NCI-H526 (cell line): ENCODE data around the gene SLFN12L.
A peak's percentile ranks its signal among the peaks of the same experiment; 100 is the strongest.
"Not testable (repeated sequence)": the region's sequence is repeated elsewhere in the genome, so short reads cannot be mapped to it uniquely, and the experiment has no call there.

Experiments used
- DNase-seq, 2 experiments: peaks; one replicate each; lab custom pipeline; 2025; lab: John Stamatoyannopoulos, UW

The SLFN12L gene

DNA sequence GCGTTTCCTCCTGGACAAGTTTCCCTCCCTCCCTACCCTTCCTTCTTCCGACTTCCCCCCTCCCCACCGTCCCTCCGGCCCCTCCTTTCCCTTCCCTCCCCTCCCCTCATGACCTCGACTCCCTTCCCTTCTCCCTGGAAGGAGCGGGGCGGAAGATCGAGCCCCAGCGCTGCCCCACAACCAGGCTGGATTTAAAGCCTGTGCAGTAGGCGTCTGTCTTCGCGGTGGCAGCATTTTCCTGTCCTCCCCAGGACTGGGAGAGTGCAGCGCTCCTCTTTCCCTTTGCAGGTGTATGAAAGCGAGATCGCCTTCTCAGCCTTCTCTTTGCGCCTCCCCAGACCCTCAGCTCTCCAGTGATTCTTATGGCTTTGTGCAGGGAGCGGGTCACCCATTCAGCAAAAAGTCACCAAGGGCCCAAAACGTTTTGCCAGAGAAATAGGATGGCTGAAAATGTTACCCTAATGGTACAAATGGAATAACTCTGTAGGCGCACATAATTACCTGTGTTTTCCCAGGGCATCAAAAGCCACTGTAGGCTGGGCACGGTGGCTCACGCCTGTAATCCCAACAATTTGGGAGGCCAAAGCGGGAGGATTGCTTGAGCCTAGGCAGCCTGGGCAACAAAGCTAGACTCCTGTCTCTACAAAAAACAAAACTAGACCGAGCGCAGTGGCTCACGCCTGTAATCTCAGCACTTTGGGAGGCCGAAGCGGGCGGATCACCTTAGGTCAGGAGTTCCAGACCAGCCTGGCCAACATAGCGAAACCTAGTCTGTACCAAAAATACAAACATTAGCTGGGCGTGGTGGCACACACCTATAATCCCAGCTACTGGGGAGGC is 40.8 kb downstream of the SLFN12L start:
- DNase-seq = no peak

- DNase-seq = no peak
Observed at GRCh38 chr17:35493040-35493439, 44.4 kb downstream of the SLFN12L start.

GRCh38 chr17:35491417-35491816 is 46.1 kb downstream of the SLFN12L start:
- no peak for DNase-seq

DNA sequence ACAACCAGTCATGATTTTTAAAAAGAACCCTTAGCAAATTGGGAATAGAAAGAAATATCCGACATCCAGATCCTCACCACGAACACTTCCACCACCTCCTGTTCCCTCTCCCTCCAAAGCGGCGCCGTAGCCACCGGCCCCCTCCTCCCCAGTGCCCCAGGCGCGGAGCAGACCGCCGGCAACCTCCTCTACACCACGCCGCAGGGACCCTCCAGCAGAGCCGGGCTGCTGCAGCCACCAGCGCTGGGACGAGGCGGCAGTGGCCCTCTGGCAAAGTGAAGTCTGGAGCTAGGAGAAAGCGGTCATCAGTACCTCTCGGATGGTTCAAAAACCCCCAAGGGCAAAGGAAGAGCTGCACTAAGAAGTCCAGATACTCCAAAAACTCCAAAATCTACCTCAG is 47.5 kb downstream of the SLFN12L start:
- no peak for DNase-seq

DNA sequence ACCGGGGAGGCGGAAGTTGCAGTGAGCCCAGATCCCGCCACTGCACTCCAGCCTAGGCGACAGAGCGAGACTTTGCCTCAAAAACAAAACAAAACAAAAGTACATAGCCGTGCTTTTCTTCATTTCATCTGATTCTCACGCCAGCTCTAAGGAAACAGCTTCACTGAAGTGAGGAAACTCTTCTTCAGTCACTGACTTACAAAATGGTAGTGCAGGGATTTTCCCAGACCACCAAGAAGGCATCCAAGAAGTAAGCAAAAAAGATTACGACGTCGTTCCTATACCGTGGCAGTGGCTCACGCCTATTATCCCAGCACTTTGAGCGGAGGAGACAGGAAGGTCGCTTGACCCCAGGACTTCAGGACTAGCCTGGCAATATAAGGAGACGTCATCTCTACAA is 48.5 kb downstream of the SLFN12L start:
- no peak for DNase-seq

- DNase-seq = no peak
Observed at GRCh38 chr17:35486920-35487732, 50.4 kb downstream of the SLFN12L start.

DNA sequence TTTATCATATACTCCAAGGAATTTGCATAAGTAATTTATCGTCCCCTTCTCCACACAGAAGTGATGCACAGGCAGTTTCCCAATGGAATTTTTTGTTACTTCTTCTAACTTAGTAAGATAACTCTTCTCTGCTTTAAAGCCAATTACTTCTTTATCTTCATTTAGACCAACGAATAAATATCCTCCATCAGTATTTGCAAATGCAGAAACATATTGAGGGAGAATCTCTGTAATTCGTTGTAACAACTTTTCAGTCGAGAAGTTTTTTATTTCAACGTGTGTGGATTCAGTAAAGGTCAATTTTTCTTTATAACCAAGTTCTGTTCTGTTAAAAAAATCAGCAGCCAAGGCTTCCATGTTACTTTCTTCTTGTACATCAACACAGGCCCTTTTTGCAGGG is 58.2 kb downstream of the SLFN12L start:
- no peak for DNase-seq

- DNase-seq = no peak
Observed at GRCh38 chr17:35477248-35477647, 60.2 kb downstream of the SLFN12L start.

- no peak for DNase-seq
Observed at GRCh38 chr17:35476283-35476820, 61.1 kb downstream of the SLFN12L start.

GRCh38 chr17:35468475-35468874 is 69.0 kb downstream of the SLFN12L start:
- no peak for DNase-seq

GRCh38 chr17:35467824-35468223 is 69.7 kb downstream of the SLFN12L start:
- DNase-seq = no peak

DNA sequence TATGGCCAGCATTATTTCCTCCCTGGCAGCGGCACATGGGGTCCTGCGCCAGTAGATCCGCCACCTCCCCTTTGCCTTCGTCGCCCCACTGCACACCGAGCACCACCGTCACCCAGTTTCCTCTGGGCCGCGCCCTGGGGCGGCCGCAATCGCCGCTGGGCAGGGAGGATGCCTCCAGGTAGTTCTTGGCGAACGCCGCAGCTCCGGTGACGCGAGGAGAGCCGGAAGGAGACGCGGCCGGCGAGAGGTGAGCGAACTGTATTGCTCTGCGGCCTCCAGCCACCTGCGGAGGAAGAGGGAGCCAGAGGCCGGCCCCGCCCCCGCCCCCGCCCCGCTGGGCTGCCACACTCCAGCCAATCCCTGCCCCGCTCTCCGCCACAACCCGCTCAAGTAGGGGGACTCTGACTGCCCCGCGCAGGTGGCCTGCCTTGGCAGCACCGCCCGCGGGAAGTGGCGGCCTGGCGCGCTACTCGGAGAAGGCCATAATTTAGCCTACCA is 77.1 kb downstream of the SLFN12L start:
- DNase-seq = no peak

DNA sequence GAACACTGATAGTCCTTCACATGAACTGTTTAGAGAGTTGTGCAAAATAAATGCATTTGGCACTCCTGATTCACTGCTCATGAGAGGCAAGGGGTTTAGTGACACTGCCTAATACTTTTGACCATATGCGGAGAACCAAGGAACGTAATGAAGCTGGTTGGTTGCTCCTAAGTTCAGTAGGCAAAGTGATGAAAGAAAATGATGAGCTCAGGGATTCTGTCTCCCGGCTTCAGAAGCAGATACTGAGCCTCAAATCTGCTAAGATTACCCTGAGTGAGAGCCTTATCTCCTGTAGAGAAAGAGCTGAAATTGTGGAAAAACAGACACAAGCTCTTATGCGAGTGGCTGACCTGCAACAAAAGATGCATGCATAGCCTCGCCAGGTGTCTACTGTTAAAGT is 83.4 kb downstream of the SLFN12L start:
- not testable (repeated sequence) for DNase-seq

DNA sequence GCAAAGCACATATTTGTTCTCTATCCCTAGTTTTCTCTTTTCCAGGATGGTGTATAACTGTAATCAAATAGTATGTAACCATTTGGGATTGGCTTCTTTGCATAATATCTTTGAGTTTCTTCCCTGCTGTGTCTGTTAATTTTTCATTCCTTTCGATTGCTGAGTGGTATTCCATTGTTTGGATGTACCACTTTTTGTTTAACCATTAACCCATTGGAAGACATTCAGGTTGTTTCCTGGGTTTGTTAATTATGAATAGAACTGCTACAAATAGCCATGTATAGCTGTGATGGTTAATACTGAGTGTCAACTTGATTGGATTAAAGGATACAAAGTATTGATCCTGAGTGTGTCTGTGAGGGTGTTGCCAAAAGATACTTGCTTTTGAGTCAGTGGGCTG is 84.3 kb downstream of the SLFN12L start:
- DNase-seq = no peak

- DNase-seq = no peak
Observed at GRCh38 chr17:35449371-35449931, 88.0 kb downstream of the SLFN12L start.

- DNase-seq = no peak
Observed at GRCh38 chr17:35448899-35449227, 88.6 kb downstream of the SLFN12L start.

GRCh38 chr17:35448214-35448898 is 89.1 kb downstream of the SLFN12L start, which contains the start of gene SLFN13:
Gene SLFN13 (minus strand): TSS chr17:35448766. CDS start chr17:35445680, 3,086 bp downstream.
- peak in 1 of 2 experiments; percentile 2 for DNase-seq

DNA sequence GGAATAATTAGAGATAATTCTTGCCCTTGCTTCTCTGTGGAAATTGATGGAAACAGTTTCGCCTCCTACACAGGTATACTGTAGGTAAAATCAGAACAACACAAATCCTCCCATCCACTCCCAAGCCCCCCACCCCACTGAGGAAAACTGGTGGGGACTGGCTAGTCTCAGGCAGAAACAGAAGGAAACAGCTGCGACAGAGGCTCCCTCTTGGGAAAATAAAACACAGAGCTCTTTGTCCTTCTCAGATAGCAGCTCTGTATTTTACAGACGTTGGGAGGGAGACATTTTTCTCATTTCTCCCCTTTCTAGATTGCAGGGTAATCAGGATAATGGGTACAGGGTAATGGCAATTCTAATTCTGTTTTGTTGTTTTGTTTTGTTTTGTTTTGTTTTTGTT is 90.0 kb downstream of the SLFN12L start:
- DNase-seq = no peak

DNA sequence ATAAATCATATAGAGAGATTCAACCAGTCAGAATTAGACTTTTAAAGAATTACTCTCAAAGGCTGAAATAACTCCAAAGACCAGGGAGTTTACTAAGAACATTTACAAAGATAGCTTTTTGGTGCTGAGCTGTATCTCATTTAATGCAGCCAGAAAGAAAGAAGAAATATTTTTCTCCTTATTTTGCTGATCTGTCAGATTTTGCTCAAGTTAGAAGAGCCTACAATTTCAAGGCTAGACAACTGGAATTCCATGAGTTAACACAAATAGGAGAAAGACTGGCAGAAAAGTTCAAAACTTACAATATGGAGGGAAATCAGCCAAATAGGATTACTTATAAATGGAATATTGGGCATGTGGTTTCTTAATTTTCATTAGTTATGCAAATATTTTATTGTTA is 99.0 kb downstream of the SLFN12L start:
- no peak for DNase-seq

- DNase-seq = no peak
Observed at GRCh38 chr17:35433075-35433894, 104.2 kb downstream of the SLFN12L start.
